HEK293 (cell line): ENCODE results near the gene VSTM4.

Experiments used
- CTCF ChIP-seq: fragments of 450-650 bp; formaldehyde crosslinking; IDR thresholded peaks from 2 replicates; pipeline ENCODE4 v1.5.1; 2016; ENCODE audit warnings: missing biosample characterization, missing genetic modification characterization
- IKZF3 ChIP-seq: fragments of 450-650 bp; IDR thresholded peaks from 2 replicates; pipeline ENCODE4 v1.5.0; 2018; ENCODE audit warnings: missing biosample characterization, mild to moderate bottlenecking, missing genetic modification characterization, moderate library complexity
- MEIS1 ChIP-seq: sonication (generic); formaldehyde crosslinking; IDR thresholded peaks from 2 replicates; pipeline ENCODE4 v1.8.1; 2022; ENCODE audit warnings: missing genetic modification reagents, mild to moderate bottlenecking, borderline replicate concordance
- REPIN1 ChIP-seq: fragments of 450-650 bp; formaldehyde crosslinking; IDR thresholded peaks from 2 replicates; pipeline ENCODE4 v1.5.1; 2017; ENCODE audit warnings: missing biosample characterization, missing genetic modification characterization, low read depth
- ZBTB1 ChIP-seq: fragments of 450-650 bp; formaldehyde crosslinking; IDR thresholded peaks from 2 replicates; pipeline ENCODE4 v1.5.1; 2016; ENCODE audit warnings: missing biosample characterization, missing genetic modification characterization
- ZBTB20 ChIP-seq: fragments of 450-650 bp; formaldehyde crosslinking; IDR thresholded peaks from 2 replicates; pipeline ENCODE4 v1.5.1; 2016; ENCODE audit warnings: missing biosample characterization, missing genetic modification characterization
- ZFP37 ChIP-seq: fragments of 450-650 bp; formaldehyde crosslinking; IDR thresholded peaks from 2 replicates; pipeline ENCODE4 v1.5.1; 2016; ENCODE audit warnings: missing biosample characterization, missing genetic modification characterization
- ZNF274 ChIP-seq, 2 experiments: fragments of 200-500 bp in 1 of 2; fragments of 450-650 bp in 1 of 2; sonication (Bioruptor generic) in 1 of 2; formaldehyde crosslinking in 1 of 2; IDR thresholded peaks; 2 replicates each; pipeline versions ENCODE4 v1.5.1 to v1.6.1; 2014 to 2016; ENCODE audit warnings: borderline replicate concordance in 1 of 2, inconsistent platforms in 1 of 2, low read length in 1 of 2, missing biosample characterization in 1 of 2, missing genetic modification characterization in 1 of 2
- ZNF280D ChIP-seq: fragments of 450-650 bp; formaldehyde crosslinking; IDR thresholded peaks from 2 replicates; pipeline ENCODE4 v1.5.1; 2016; ENCODE audit warnings: missing biosample characterization, missing genetic modification characterization
- ZNF341 ChIP-seq: fragments of 450-650 bp; formaldehyde crosslinking; IDR thresholded peaks from 2 replicates; pipeline ENCODE4; 2016; ENCODE audit warnings: low read depth, missing biosample characterization, missing genetic modification characterization
- ZNF530 ChIP-seq: fragments of 450-650 bp; formaldehyde crosslinking; IDR thresholded peaks from 2 replicates; pipeline ENCODE4 v1.5.1; 2016; ENCODE audit warnings: low read depth, missing biosample characterization, missing genetic modification characterization
- ZSCAN18 ChIP-seq: fragments of 450-650 bp; formaldehyde crosslinking; IDR thresholded peaks from 2 replicates; pipeline ENCODE4 v1.5.1; 2016; ENCODE audit warnings: missing biosample characterization, missing genetic modification characterization

GRCh38 chr10:49055221-49055849 is 60.0 kb downstream of the VSTM4 start:
- no peak for TF ChIP-seq ZNF280D
- no peak for TF ChIP-seq ZSCAN18 (tag by site-specific recombination)
- no peak for TF ChIP-seq ZBTB20
- TF ChIP-seq REPIN1, result no peak
- TF ChIP-seq ZFP37 (tag by site-specific recombination), result no peak
- no peak for TF ChIP-seq ZNF530 (tag by site-specific recombination)
- no peak for TF ChIP-seq MEIS1 (CRISPR knock-in tag)
- no peak for TF ChIP-seq ZNF274 (IDR thresholded peaks at IDR 0.05; ENCODE audit: low read length)
- no peak for TF ChIP-seq ZNF274 (tag by site-specific recombination; IDR thresholded peaks at IDR 0.05; ENCODE audit: borderline replicate concordance)
- no peak for TF ChIP-seq ZBTB1 (tag by site-specific recombination)
- TF ChIP-seq IKZF3, result no peak
- TF ChIP-seq CTCF, result no peak
- no peak for TF ChIP-seq ZNF341
